Vagina (tissue), 2 donors: ENCODE results near the gene JADE2.

ENCODE experiments used
- POLR2A ChIP-seq, 2 donors: fragments of 450-650 bp; IDR thresholded peaks; one replicate each; pipeline ENCODE4 v1.6.1; 2017; ENCODE audit warnings: antibody characterized with exemption in 2 of 2, mild to moderate bottlenecking in 2 of 2, moderate library complexity in 2 of 2
- POLR2AphosphoS5 ChIP-seq, 2 donors: sonication (generic); formaldehyde crosslinking; IDR thresholded peaks; one replicate each; pipeline ENCODE4 v1.9.0; 2017; ENCODE audit warnings: antibody characterized with exemption in 2 of 2, mild to moderate bottlenecking in 2 of 2, low read depth in 1 of 2; ENCODE audit not compliant: insufficient read depth in 1 of 2
- TF ChIP-seq, protein P1 (sequence below), 3 experiments: fragments of 450-650 bp in 2 of 3; fragments of 200-600 bp in 1 of 3; sonication (generic) in 1 of 3; IDR thresholded peaks; one replicate each; pipeline ENCODE4 v1.5.1; 2017 to 2019; ENCODE audit warnings: antibody characterized with exemption in 3 of 3, mild to moderate bottlenecking in 2 of 3, moderate library complexity in 2 of 3

DNA sequence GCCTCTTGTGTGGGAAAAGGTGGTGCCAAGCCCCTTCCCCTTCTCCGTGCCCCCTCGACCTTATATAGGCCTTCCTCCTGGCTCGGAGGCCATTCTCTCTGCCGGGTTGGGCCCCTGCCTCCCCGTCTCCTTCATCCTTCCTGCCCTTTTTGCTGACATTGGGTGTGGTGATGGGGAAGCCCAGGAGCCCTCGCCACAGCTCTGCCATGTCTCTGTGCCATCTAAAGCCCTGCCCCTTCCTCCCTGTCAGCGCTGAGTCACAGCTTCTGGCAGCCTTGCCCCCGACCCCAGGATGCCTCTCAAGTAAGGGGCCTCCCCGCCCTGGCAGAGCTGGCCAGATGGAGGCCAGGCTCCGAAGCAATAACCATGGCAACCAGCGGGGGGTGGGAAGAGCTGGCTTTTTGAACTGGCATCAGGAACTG, 30.4 kb downstream of the JADE2 start:
- TF ChIP-seq, protein P1, sequence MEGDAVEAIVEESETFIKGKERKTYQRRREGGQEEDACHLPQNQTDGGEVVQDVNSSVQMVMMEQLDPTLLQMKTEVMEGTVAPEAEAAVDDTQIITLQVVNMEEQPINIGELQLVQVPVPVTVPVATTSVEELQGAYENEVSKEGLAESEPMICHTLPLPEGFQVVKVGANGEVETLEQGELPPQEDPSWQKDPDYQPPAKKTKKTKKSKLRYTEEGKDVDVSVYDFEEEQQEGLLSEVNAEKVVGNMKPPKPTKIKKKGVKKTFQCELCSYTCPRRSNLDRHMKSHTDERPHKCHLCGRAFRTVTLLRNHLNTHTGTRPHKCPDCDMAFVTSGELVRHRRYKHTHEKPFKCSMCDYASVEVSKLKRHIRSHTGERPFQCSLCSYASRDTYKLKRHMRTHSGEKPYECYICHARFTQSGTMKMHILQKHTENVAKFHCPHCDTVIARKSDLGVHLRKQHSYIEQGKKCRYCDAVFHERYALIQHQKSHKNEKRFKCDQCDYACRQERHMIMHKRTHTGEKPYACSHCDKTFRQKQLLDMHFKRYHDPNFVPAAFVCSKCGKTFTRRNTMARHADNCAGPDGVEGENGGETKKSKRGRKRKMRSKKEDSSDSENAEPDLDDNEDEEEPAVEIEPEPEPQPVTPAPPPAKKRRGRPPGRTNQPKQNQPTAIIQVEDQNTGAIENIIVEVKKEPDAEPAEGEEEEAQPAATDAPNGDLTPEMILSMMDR (IDR thresholded peaks at IDR 0.05): no peak
- peak in 1 of 2 donors; percentile 16 for TF ChIP-seq POLR2AphosphoS5 (IDR thresholded peaks at IDR 0.05; ENCODE audit: insufficient read depth in 1 of 2, low read depth in 1 of 2)
- TF ChIP-seq POLR2A (IDR thresholded peaks at IDR 0.05): no peak
